CD8-positive, alpha-beta memory T cell (primary cell): ENCODE data around the gene MBD3L1. TPM values are rescaled to one million over a fixed set of nuclear protein-coding genes. Genes with fewer than 3 reads are reported as not detected.

Experiments
- CTCF ChIA-PET: fragments of 350-600 bp; sonication (Branson Sonifier 250); formaldehyde crosslinking; loops from one replicate; lab custom pipeline; 2021; ENCODE audit warnings: antibody characterized with exemption; lab: Charles Lee
- POLR2A ChIA-PET: fragments of 350-600 bp; sonication (Branson Sonifier 250); formaldehyde crosslinking; loops from one replicate; lab custom pipeline; 2021; ENCODE audit warnings: antibody characterized with exemption; lab: Charles Lee
- DNase-seq, 5 donors: peaks; one replicate each; pipeline versions ENCODE4 v3.0.0 to v3.0.0-alpha.2; 2020 to 2022; ENCODE audit warnings: mixed read lengths in 1 of 5
- H3K27ac ChIP-seq: one replicate; pipeline ENCODE4 v1.7.0; 2013; ENCODE audit warnings: low read depth, mild to moderate bottlenecking, low read length, moderate library complexity
- H3K27me3 ChIP-seq: 2 replicates; pipeline ENCODE4 v1.7.0; 2013; ENCODE audit warnings: low read length, mild to moderate bottlenecking; ENCODE audit not compliant: insufficient read depth, poor library complexity, severe bottlenecking
- H3K36me3 ChIP-seq: 2 replicates; pipeline ENCODE4 v1.7.0; 2013; ENCODE audit warnings: mild to moderate bottlenecking, low read length, moderate library complexity; ENCODE audit not compliant: insufficient read depth
- H3K4me1 ChIP-seq: 2 replicates; pipeline ENCODE4 v1.7.0; 2013; ENCODE audit warnings: mild to moderate bottlenecking, low read length, moderate library complexity; ENCODE audit not compliant: insufficient read depth
- H3K4me3 ChIP-seq: 2 replicates; pipeline ENCODE4 v1.7.0; 2013; ENCODE audit warnings: mild to moderate bottlenecking, low read length
- H3K9me3 ChIP-seq: 2 replicates; pipeline ENCODE4 v1.7.0; 2013; ENCODE audit warnings: mild to moderate bottlenecking, low read length
- H3K27ac Mint-ChIP-seq, 8 donors: one replicate each; pipeline ENCODE4 v1.8.0; 2020 to 2021; ENCODE audit warnings: mixed read lengths in 8 of 8, mild to moderate bottlenecking in 6 of 8, inconsistent platforms in 3 of 8, moderate library complexity in 3 of 8
- H3K27me3 Mint-ChIP-seq, 2 donors: one replicate each; pipeline ENCODE4 v1.8.0; 2020 to 2021; ENCODE audit warnings: mixed read lengths in 2 of 2, mild to moderate bottlenecking in 1 of 2, moderate library complexity in 1 of 2
- H3K36me3 Mint-ChIP-seq, 3 donors: one replicate each; pipeline ENCODE4 v1.8.0; 2020 to 2021; ENCODE audit warnings: mixed read lengths in 3 of 3, inconsistent platforms in 1 of 3, mild to moderate bottlenecking in 1 of 3
- H3K4me1 Mint-ChIP-seq, 3 donors: one replicate each; pipeline ENCODE4 v1.8.0; 2020 to 2021; ENCODE audit warnings: mixed read lengths in 3 of 3, inconsistent platforms in 1 of 3, mild to moderate bottlenecking in 1 of 3
- H3K4me3 Mint-ChIP-seq, 7 donors: one replicate each; pipeline ENCODE4 v1.8.0; 2020 to 2021; ENCODE audit warnings: mixed read lengths in 7 of 7, mild to moderate bottlenecking in 6 of 7, moderate library complexity in 4 of 7, inconsistent platforms in 2 of 7
- H3K9me3 Mint-ChIP-seq, 5 donors: one replicate each; pipeline ENCODE4 v1.8.0; 2020 to 2022; ENCODE audit warnings: mixed read lengths in 5 of 5, mild to moderate bottlenecking in 3 of 5, moderate library complexity in 2 of 5, inconsistent platforms in 1 of 5
- polyA plus RNA-seq: library from polyadenylated mRNA; unstranded; fragments of 300-500 nt; fragmentation: Illumina TruSeq; gene quantifications from one replicate; pipeline ENCODE4 v1.2.3, GENCODE V29; 2021
- total RNA-seq, 2 experiments: library from RNA; stranded (reverse); gene quantifications; one replicate each; pipeline ENCODE4 v1.2.3, GENCODE V29; 2021

MBD3L1 gene
- total and polyA plus RNA-seq, 3 experiments from 2014 or later = not detected

DNA sequence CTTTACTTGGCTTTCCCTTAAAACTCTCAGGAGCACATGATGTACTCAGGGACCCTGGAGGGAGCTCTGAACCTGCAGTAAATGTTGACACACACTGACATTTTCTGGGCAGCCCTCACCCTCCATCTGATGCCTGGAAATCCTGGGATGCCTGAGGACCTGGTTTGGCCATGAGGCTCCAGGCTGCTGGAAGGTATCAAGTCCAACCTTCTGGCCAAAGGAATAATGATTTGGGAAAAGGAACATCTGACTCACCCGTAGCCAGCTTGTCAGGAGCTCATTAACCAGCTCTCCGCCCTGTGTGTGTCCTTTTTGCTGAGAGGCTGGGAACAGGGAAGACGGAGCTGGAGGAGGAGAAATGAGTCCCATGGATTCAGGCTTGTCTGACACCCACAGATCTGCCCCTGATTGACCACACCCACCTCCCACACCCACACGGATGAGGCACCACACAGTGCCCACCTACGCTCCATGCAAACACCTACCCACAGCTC is 10.4 kb upstream of the MBD3L1 start:
- DNase-seq = no peak
- Histone ChIP-seq H3K9me3 (no peaks in the 10 kb centered on the region), H3K4me1 (no peaks in the 10 kb centered on the region), H3K27ac (no peak overlapping the region), H3K27me3 (no peaks in the 10 kb centered on the region), H3K4me3 (no peak overlapping the region), H3K36me3 (peaks cover 49% of the 10 kb centered on the region)
- Mint-ChIP-seq H3K9me3 (peaks cover 10 to 32% (median 32%) of the 10 kb centered on the region in 5 donors), H3K27ac (no peak overlapping the region), H3K27me3 (peaks cover 0 to 1% of the 10 kb centered on the region in 2 donors), H3K4me1 (peaks cover 0 to 7% (median 4%) of the 10 kb centered on the region in 3 donors), H3K4me3 (no peak overlapping the region), H3K36me3 (peaks cover 68 to 91% (median 68%) of the 10 kb centered on the region in 3 donors)
- ChIA-PET POLR2A (no interaction called here), CTCF (no interaction called here)

DNA sequence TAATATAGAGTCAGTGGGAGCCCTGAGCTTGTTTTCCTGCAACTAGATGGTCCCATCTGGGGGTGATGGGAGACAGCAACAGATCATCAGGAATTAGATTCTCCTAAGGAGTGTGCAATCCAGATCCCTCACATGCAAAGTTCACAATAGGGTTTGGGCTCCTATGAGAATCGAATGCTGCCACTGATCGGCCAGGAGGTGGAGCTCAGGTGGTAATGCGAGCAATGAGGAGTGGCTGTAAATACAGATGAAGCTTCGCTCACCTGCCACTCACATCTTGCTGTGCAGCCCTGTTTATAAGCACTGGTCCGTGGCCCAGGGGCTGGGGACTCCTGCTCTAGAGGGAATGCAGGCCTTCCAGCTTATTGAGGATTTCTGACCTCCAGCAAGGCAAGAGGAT is 5.8 kb upstream of the MBD3L1 start:
- peaks cover 5% of the 10 kb centered on the region for H3K4me1 ChIP-seq
- H3K9me3 ChIP-seq = no peaks in the 10 kb centered on the region
- H3K27me3 Mint-ChIP-seq = peaks cover 0 to 1% of the 10 kb centered on the region in 2 donors
- DNase-seq = no peak
- ChIA-PET CTCF (no interaction called here), POLR2A (no interaction called here)
- no peak overlapping the region for H3K27ac ChIP-seq
- H3K27me3 ChIP-seq = no peaks in the 10 kb centered on the region
- H3K36me3 ChIP-seq = peaks cover 22% of the 10 kb centered on the region
- H3K4me3 Mint-ChIP-seq = no peak overlapping the region
- H3K27ac Mint-ChIP-seq = no peak overlapping the region
- no peak overlapping the region for H3K4me3 ChIP-seq
- peaks cover 29 to 67% (median 43%) of the 10 kb centered on the region in 3 donors for H3K36me3 Mint-ChIP-seq
- H3K9me3 Mint-ChIP-seq = peaks cover 0 to 5% (median 0%) of the 10 kb centered on the region in 5 donors
- H3K4me1 Mint-ChIP-seq = peaks cover 10 to 25% (median 15%) of the 10 kb centered on the region in 3 donors

DNA sequence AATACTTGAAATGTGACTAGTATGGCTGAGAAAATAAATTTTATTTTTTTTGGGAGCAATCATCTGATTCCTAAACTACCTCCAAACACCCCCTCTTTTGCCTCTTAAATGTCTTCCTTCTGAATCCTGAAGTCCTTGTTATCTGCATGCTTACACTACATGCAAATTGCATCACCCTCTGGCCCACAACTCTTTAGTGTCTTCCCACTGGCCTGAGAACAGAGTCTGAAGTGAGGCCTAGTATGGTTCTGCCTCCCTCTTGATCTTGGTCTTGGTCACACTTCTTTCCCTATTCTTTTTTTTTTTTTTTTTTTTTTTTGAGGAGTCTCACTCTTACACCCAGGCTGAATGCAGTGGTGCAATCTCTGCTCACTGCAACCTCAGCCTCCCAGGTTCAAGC is 4.9 kb upstream of the MBD3L1 start:
- Histone ChIP-seq H3K4me3 (no peak overlapping the region), H3K4me1 (peaks cover 10% of the 10 kb centered on the region), H3K27ac (no peak overlapping the region), H3K27me3 (no peaks in the 10 kb centered on the region), H3K36me3 (peaks cover 14% of the 10 kb centered on the region), H3K9me3 (no peaks in the 10 kb centered on the region)
- Mint-ChIP-seq H3K36me3 (peaks cover 21 to 62% (median 40%) of the 10 kb centered on the region in 3 donors), H3K4me1 (peaks cover 15 to 30% (median 20%) of the 10 kb centered on the region in 3 donors), H3K9me3 (peaks cover 0 to 5% (median 0%) of the 10 kb centered on the region in 5 donors), H3K4me3 (no peak overlapping the region), H3K27ac (no peak overlapping the region), H3K27me3 (peaks cover 0 to 1% of the 10 kb centered on the region in 2 donors)
- ChIA-PET CTCF (no interaction called here), POLR2A (no interaction called here)
- DNase-seq = no peak

DNA sequence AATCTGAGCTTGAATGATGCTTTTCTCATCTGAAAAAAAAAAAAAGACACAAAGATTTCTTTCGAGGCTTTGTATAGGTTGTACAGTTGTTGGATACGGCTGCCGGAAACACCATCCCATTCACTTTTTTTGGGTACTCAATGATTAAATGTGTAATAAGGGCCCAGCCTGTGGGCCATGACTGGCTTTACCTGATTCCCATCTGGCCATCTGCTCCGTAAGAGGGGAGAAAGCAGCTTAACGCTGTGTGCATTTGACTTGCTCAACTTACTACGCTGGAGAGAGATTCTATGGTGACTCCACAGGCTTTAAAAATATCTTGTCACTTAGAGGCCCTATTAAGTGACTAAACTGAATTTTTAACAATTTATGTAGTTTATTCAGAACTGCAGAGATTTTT is 804 bp upstream of the MBD3L1 start:
- Histone ChIP-seq H3K9me3 (no peaks in the 10 kb centered on the region), H3K27ac (peak overlapping the region; percentile 84), H3K27me3 (no peaks in the 10 kb centered on the region), H3K36me3 (no peaks in the 10 kb centered on the region), H3K4me1 (peaks cover 15% of the 10 kb centered on the region), H3K4me3 (peak overlapping the region; percentile 81)
- H3K4me3 Mint-ChIP-seq = peak overlapping the region; percentile 83 to 98 (median 90)
- H3K9me3 Mint-ChIP-seq = peaks cover 0 to 5% (median 0%) of the 10 kb centered on the region in 5 donors
- H3K36me3 Mint-ChIP-seq = peaks cover 4 to 33% (median 15%) of the 10 kb centered on the region in 3 donors
- DNase-seq = no peak
- H3K27ac Mint-ChIP-seq = peak overlapping the region; percentile 39 to 97 (median 90)
- ChIA-PET POLR2A (interaction anchor here (1.0 kb wide), 1 partner anchor 15 kb away, joined by 3 read pairs; no protein-coding TSS in a partner anchor), CTCF (interaction anchor here (1.3 kb wide), 1 partner anchor 137 kb away, joined by 4 read pairs; no protein-coding TSS in a partner anchor)
- H3K27me3 Mint-ChIP-seq = peaks cover 0 to 1% of the 10 kb centered on the region in 2 donors
- peaks cover 19 to 34% (median 31%) of the 10 kb centered on the region in 3 donors for H3K4me1 Mint-ChIP-seq

DNA sequence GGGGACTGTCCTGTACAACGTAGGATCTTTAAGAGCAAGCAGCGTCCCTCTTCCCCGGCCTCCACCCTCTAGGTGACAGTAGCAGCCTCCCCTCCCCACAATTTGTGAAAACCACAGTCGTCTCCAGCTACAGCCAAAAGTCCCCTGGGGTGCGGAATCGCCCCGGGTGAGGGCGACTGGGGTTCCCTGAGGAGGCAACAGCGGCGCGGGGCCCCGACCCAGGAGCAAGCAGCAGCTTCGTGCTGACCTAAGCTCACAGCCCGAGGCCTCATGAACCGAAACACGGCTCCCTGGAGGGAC is 395 bp upstream of the MBD3L1 start:
- peaks cover 0 to 5% (median 0%) of the 10 kb centered on the region in 5 donors for H3K9me3 Mint-ChIP-seq
- H3K27me3 Mint-ChIP-seq = peaks cover 0 to 1% of the 10 kb centered on the region in 2 donors
- no peaks in the 10 kb centered on the region for H3K27me3 ChIP-seq
- no peak for DNase-seq
- CTCF ChIA-PET = interaction anchor here (1.3 kb wide), 1 partner anchor 138 kb away, joined by 4 read pairs; no protein-coding TSS in a partner anchor
- peaks cover 15% of the 10 kb centered on the region for H3K4me1 ChIP-seq
- peak overlapping the region; percentile 83 to 98 (median 90) for H3K4me3 Mint-ChIP-seq
- no peaks in the 10 kb centered on the region for H3K36me3 ChIP-seq
- peak overlapping the region; percentile 81 for H3K4me3 ChIP-seq
- POLR2A ChIA-PET = no interaction called here
- peak overlapping the region; percentile 39 to 97 (median 90) for H3K27ac Mint-ChIP-seq
- peak overlapping the region; percentile 84 for H3K27ac ChIP-seq
- peaks cover 19 to 34% (median 31%) of the 10 kb centered on the region in 3 donors for H3K4me1 Mint-ChIP-seq
- H3K36me3 Mint-ChIP-seq = peaks cover 4 to 29% (median 15%) of the 10 kb centered on the region in 3 donors
- H3K9me3 ChIP-seq = no peaks in the 10 kb centered on the region

DNA sequence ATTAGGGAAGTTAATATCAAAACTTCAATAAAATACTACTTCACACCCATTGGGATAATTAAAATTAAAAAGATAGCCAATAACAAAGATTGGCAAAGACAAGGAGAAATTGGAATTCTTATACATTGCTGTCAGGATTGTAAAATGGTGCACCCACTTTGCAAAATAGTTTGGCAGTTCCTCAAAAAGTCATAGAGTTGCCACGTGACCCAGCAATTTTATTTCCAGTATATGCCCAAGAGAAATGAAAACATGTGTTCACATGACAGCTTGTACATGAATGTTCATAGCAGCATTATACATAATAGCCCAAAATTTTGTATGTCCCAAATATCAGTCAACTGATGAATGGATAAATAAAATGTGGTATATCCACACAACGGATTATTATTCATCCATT is 3.3 kb downstream of the MBD3L1 start:
- Mint-ChIP-seq H3K9me3 (peaks cover 0 to 5% (median 0%) of the 10 kb centered on the region in 5 donors), H3K27me3 (peaks cover 3 to 4% of the 10 kb centered on the region in 2 donors), H3K36me3 (peaks cover 2 to 8% (median 2%) of the 10 kb centered on the region in 3 donors), H3K27ac (no peak overlapping the region), H3K4me3 (no peak overlapping the region), H3K4me1 (peaks cover 18 to 21% (median 20%) of the 10 kb centered on the region in 3 donors)
- Histone ChIP-seq H3K9me3 (no peaks in the 10 kb centered on the region), H3K27ac (no peak overlapping the region), H3K4me1 (peaks cover 15% of the 10 kb centered on the region), H3K36me3 (no peaks in the 10 kb centered on the region), H3K4me3 (no peak overlapping the region), H3K27me3 (no peaks in the 10 kb centered on the region)
- POLR2A ChIA-PET = no interaction called here
- DNase-seq = no peak
- CTCF ChIA-PET = no interaction called here

DNA sequence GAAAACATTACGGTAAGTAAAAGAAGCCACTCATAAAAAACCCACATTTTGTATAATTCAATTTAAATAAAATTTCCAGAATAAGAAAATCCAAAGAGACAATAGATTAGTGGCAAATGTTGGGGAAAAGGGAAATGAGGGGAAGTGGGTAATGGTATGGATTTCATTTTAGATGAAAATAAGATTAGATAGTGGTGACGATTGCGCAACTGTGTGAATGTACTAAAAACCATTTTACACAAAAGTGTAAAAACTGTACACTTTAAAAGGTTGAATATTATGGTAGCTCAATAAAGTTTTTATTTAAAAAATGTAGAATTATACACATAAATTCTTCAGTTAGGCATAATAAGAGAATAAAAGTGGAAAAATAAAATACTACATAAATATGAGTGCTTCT is 3.7 kb downstream of the MBD3L1 start:
- no peaks in the 10 kb centered on the region for H3K27me3 ChIP-seq
- H3K27ac ChIP-seq = no peak overlapping the region
- Mint-ChIP-seq H3K36me3 (peaks cover 2 to 8% (median 5%) of the 10 kb centered on the region in 3 donors), H3K27ac (no peak overlapping the region), H3K4me3 (no peak overlapping the region), H3K9me3 (peaks cover 0 to 5% (median 0%) of the 10 kb centered on the region in 5 donors), H3K27me3 (peaks cover 3 to 8% of the 10 kb centered on the region in 2 donors), H3K4me1 (peaks cover 18 to 21% (median 20%) of the 10 kb centered on the region in 3 donors)
- H3K4me1 ChIP-seq = peaks cover 15% of the 10 kb centered on the region
- H3K4me3 ChIP-seq = no peak overlapping the region
- no peak for DNase-seq
- CTCF ChIA-PET = no interaction called here
- no peaks in the 10 kb centered on the region for H3K36me3 ChIP-seq
- no peaks in the 10 kb centered on the region for H3K9me3 ChIP-seq
- POLR2A ChIA-PET = no interaction called here

DNA sequence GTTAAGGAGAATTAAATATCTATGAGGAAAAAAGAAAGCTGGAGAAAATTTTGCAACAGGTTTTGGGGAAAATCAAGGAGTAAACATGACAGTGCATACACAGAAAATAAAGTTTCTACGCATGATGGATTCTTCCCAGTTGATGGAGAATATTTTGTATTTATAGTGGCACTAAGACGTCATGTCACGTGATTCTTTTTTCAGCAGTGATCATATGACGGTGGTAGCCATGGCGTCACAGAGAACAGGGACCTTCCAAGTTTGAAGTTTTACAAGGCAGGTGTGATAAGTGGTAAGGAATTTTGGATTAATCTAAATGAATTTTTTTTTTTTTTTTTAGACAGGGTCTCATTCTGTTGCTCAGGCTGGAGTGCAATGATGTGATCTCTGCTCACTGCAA is 8.5 kb downstream of the MBD3L1 start:
- ChIA-PET POLR2A (no interaction called here), CTCF (interaction anchor here (0.6 kb wide), 1 partner anchor 197 kb away, joined by 3 read pairs; no protein-coding TSS in a partner anchor)
- Mint-ChIP-seq H3K9me3 (peaks cover 0 to 2% (median 0%) of the 10 kb centered on the region in 5 donors), H3K4me1 (no peaks in the 10 kb centered on the region), H3K36me3 (peaks cover 0 to 5% (median 0%) of the 10 kb centered on the region in 3 donors), H3K27me3 (peaks cover 11 to 24% of the 10 kb centered on the region in 2 donors), H3K4me3 (no peak overlapping the region), H3K27ac (no peak overlapping the region)
- Histone ChIP-seq H3K36me3 (no peaks in the 10 kb centered on the region), H3K27ac (no peak overlapping the region), H3K9me3 (no peaks in the 10 kb centered on the region), H3K4me3 (no peak overlapping the region), H3K4me1 (no peaks in the 10 kb centered on the region), H3K27me3 (no peaks in the 10 kb centered on the region)
- no peak for DNase-seq
